RKO (cell line): ENCODE data around the gene CYYR1.

Source experiments
- DNase-seq: peaks from one replicate; pipeline ENCODE4 v3.0.0-alpha.2; 2016; ENCODE audit warnings: low spot score

The CYYR1 gene

GRCh38 chr21:26433386-26433785 lies 139.7 kb downstream of the CYYR1 start:
- no peak for DNase-seq

- DNase-seq, result no peak
Measured at GRCh38 chr21:26432410-26432809, 140.7 kb downstream of the CYYR1 start.

- DNase-seq, result no peak
Measured at GRCh38 chr21:26425576-26425975, 147.5 kb downstream of the CYYR1 start.

GRCh38 chr21:26423511-26423910 lies 149.6 kb downstream of the CYYR1 start:
- DNase-seq, result no peak

GRCh38 chr21:26422706-26423105 lies 150.4 kb downstream of the CYYR1 start:
- no peak for DNase-seq

GRCh38 chr21:26422138-26422537 lies 150.9 kb downstream of the CYYR1 start:
- no peak for DNase-seq

GRCh38 chr21:26421724-26422123 lies 151.4 kb downstream of the CYYR1 start:
- no peak for DNase-seq
